ENCODE data around the gene RGS10.
"Not testable (repeated sequence)": the region's sequence is repeated elsewhere in the genome, so short reads cannot be mapped to it uniquely, and the experiment has no call there.

Gene RGS10

GRCh38 chr10:119533473-119533872 lies 9.0 kb downstream of the RGS10 start:
- Histone ChIP-seq H3K9me3 (replicated peaks; ENCODE audit: insufficient read depth, low read length) (no peaks in the 10 kb centered on the region), H3K4me3 (ENCODE audit: low read length) (no peak overlapping the region), H3K36me3 (replicated peaks; ENCODE audit: insufficient read depth, low read length) (no peaks in the 10 kb centered on the region), H3F3A (ENCODE audit: insufficient read depth, low read length) (no peaks in the 10 kb centered on the region), H3K9ac (ENCODE audit: low read length) (no peak overlapping the region), H2AFZ (ENCODE audit: low read length) (no peak overlapping the region), H3K27ac (ENCODE audit: low read length) (no peak overlapping the region), H3K27me3 (replicated peaks; ENCODE audit: insufficient read depth, low read length) (no peaks in the 10 kb centered on the region), H3K4me1 (ENCODE audit: low read length) (no peaks in the 10 kb centered on the region), H3K9me2 (replicated peaks; ENCODE audit: insufficient read depth, low read length) (no peaks in the 10 kb centered on the region), H3K79me2 (ENCODE audit: low read length) (no peaks in the 10 kb centered on the region), H4K20me1 (ENCODE audit: insufficient read depth, low read length) (no peaks in the 10 kb centered on the region), H3K4me2 (ENCODE audit: low read depth, low read length) (no peak overlapping the region)
- TF ChIP-seq EZH2 (optimal IDR thresholded peaks at IDR 0.05; ENCODE audit: low read depth, low read length) (no peak), CTCF (IDR thresholded peaks at IDR 0.05; ENCODE audit: low read length) (no peak), EZH2phosphoT487 (IDR thresholded peaks at IDR 0.05; ENCODE audit: low read length) (no peak)
- DNase-seq, result no peak

- not testable (repeated sequence) for H2AFZ ChIP-seq (ENCODE audit: low read length); H3K9me3 ChIP-seq (replicated peaks; ENCODE audit: insufficient read depth, low read length); H3K4me3 ChIP-seq (ENCODE audit: low read length); H3K4me1 ChIP-seq (ENCODE audit: low read length); H3K79me2 ChIP-seq (ENCODE audit: low read length); H3K9me2 ChIP-seq (replicated peaks; ENCODE audit: insufficient read depth, low read length); H3K9ac ChIP-seq (ENCODE audit: low read length); H3K27ac ChIP-seq (ENCODE audit: low read length); H3K27me3 ChIP-seq (replicated peaks; ENCODE audit: insufficient read depth, low read length); H4K20me1 ChIP-seq (ENCODE audit: insufficient read depth, low read length); H3K4me2 ChIP-seq (ENCODE audit: low read depth, low read length); H3F3A ChIP-seq (ENCODE audit: insufficient read depth, low read length); H3K36me3 ChIP-seq (replicated peaks; ENCODE audit: insufficient read depth, low read length); DNase-seq
Measured at GRCh38 chr10:119532791-119533190, 9.7 kb downstream of the RGS10 start.

GRCh38 chr10:119532251-119532650 lies 10.3 kb downstream of the RGS10 start:
- not testable (repeated sequence) for H3K9me2 ChIP-seq (replicated peaks; ENCODE audit: insufficient read depth, low read length); H3K9ac ChIP-seq (ENCODE audit: low read length); H3K4me3 ChIP-seq (ENCODE audit: low read length); H2AFZ ChIP-seq (ENCODE audit: low read length); H3K4me2 ChIP-seq (ENCODE audit: low read depth, low read length); H3K27me3 ChIP-seq (replicated peaks; ENCODE audit: insufficient read depth, low read length); H3K27ac ChIP-seq (ENCODE audit: low read length); H3F3A ChIP-seq (ENCODE audit: insufficient read depth, low read length); H3K36me3 ChIP-seq (replicated peaks; ENCODE audit: insufficient read depth, low read length); H3K79me2 ChIP-seq (ENCODE audit: low read length); DNase-seq; H4K20me1 ChIP-seq (ENCODE audit: insufficient read depth, low read length); H3K4me1 ChIP-seq (ENCODE audit: low read length); H3K9me3 ChIP-seq (replicated peaks; ENCODE audit: insufficient read depth, low read length)

- H3K4me2 ChIP-seq (ENCODE audit: low read depth, low read length), result no peak overlapping the region
- H3K4me1 ChIP-seq (ENCODE audit: low read length), result no peaks in the 10 kb centered on the region
- H3K9ac ChIP-seq (ENCODE audit: low read length), result no peak overlapping the region
- no peak overlapping the region for H2AFZ ChIP-seq (ENCODE audit: low read length)
- no peaks in the 10 kb centered on the region for H3F3A ChIP-seq (ENCODE audit: insufficient read depth, low read length)
- no peaks in the 10 kb centered on the region for H3K9me2 ChIP-seq (replicated peaks; ENCODE audit: insufficient read depth, low read length)
- no peaks in the 10 kb centered on the region for H3K79me2 ChIP-seq (ENCODE audit: low read length)
- H3K9me3 ChIP-seq (replicated peaks; ENCODE audit: insufficient read depth, low read length), result no peaks in the 10 kb centered on the region
- H3K4me3 ChIP-seq (ENCODE audit: low read length), result no peak overlapping the region
- H3K36me3 ChIP-seq (replicated peaks; ENCODE audit: insufficient read depth, low read length), result no peaks in the 10 kb centered on the region
- TF ChIP-seq EZH2phosphoT487 (IDR thresholded peaks at IDR 0.05; ENCODE audit: low read length), result no peak
- H4K20me1 ChIP-seq (ENCODE audit: insufficient read depth, low read length), result no peaks in the 10 kb centered on the region
- H3K27ac ChIP-seq (ENCODE audit: low read length), result no peak overlapping the region
- DNase-seq, result no peak
- H3K27me3 ChIP-seq (replicated peaks; ENCODE audit: insufficient read depth, low read length), result no peaks in the 10 kb centered on the region
Measured at GRCh38 chr10:119531067-119531466, 11.5 kb downstream of the RGS10 start.

GRCh38 chr10:119528663-119529237 lies 13.8 kb downstream of the RGS10 start:
- not testable (repeated sequence) for H3K9ac ChIP-seq (ENCODE audit: low read length); H3K4me3 ChIP-seq (ENCODE audit: low read length); H3K9me2 ChIP-seq (replicated peaks; ENCODE audit: insufficient read depth, low read length); H3F3A ChIP-seq (ENCODE audit: insufficient read depth, low read length); DNase-seq; H3K4me1 ChIP-seq (ENCODE audit: low read length); H3K36me3 ChIP-seq (replicated peaks; ENCODE audit: insufficient read depth, low read length); H2AFZ ChIP-seq (ENCODE audit: low read length); H3K27me3 ChIP-seq (replicated peaks; ENCODE audit: insufficient read depth, low read length); H3K9me3 ChIP-seq (replicated peaks; ENCODE audit: insufficient read depth, low read length); H4K20me1 ChIP-seq (ENCODE audit: insufficient read depth, low read length); H3K79me2 ChIP-seq (ENCODE audit: low read length); H3K27ac ChIP-seq (ENCODE audit: low read length); H3K4me2 ChIP-seq (ENCODE audit: low read depth, low read length)

All from MM.1S (cell line).